ENCODE results near the gene PACRG.

PACRG gene

DNA sequence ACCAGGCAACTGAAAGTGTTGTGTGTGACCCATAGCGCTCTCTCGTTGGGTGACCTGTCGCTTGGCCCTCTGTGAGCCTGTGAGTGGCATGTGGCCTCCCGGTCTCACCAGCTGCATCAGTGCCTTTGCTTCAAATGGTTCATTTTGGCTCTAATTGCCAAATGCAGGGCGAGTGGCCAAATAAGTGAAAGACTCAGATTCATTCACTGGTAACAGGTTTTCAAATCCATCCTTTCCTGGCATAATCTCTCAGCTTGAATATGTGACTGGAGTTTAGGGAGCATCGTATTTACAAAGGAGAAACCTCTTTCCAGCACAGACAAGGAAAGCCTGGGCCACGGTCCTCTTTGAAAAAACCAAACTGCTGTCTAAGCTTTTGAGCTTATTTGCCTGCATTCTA is 365.1 kb downstream of the PACRG start:
- H2AK5ac ChIP-seq (ENCODE audit: low read length) = no peak overlapping the region
- no peak overlapping the region for H2BK15ac ChIP-seq (replicated peaks; ENCODE audit: low read depth)
- no peak overlapping the region for H3K18ac ChIP-seq (ENCODE audit: low read length)
- H4K5ac ChIP-seq (ENCODE audit: low read length) = no peak overlapping the region
- no peak overlapping the region for H3K4me3 ChIP-seq (ENCODE audit: low read length)
- no peak overlapping the region for H3K27ac ChIP-seq (ENCODE audit: low read depth, low read length)
- H3K4ac ChIP-seq (ENCODE audit: low read depth, low read length) = no peak overlapping the region
- no peak for DNase-seq
- H3K36me3 ChIP-seq (ENCODE audit: control insufficient read depth, insufficient read depth, low read length) = no peaks in the 10 kb centered on the region
- no peak overlapping the region for H3K4me2 ChIP-seq (ENCODE audit: low read length)
- H2BK120ac ChIP-seq (ENCODE audit: low read depth, low read length) = no peak overlapping the region
- H2BK5ac ChIP-seq (ENCODE audit: low read length) = no peak overlapping the region
- no peaks in the 10 kb centered on the region for H3K79me2 ChIP-seq (ENCODE audit: control insufficient read depth, insufficient read depth, low read length)
- no peaks in the 10 kb centered on the region for H3K79me1 ChIP-seq (ENCODE audit: low read length)
- H3K27me3 ChIP-seq (ENCODE audit: insufficient read depth, low read length, poor library complexity) = no peaks in the 10 kb centered on the region
- H3K23ac ChIP-seq (ENCODE audit: low read length) = no peak overlapping the region
- no peaks in the 10 kb centered on the region for H3K4me1 ChIP-seq (ENCODE audit: control insufficient read depth, low read depth, low read length)
- WGBS (ENCODE audit: extremely low coverage, insufficient coverage, low lambda C conversion rate) = no CpG with 5 or more reads among the region's 7 CpGs
- H3K56ac ChIP-seq (ENCODE audit: low read length) = no peak overlapping the region
- no peak overlapping the region for H4K8ac ChIP-seq (ENCODE audit: low read depth, low read length)
- H3K9ac ChIP-seq (ENCODE audit: low read length) = no peak overlapping the region

DNA sequence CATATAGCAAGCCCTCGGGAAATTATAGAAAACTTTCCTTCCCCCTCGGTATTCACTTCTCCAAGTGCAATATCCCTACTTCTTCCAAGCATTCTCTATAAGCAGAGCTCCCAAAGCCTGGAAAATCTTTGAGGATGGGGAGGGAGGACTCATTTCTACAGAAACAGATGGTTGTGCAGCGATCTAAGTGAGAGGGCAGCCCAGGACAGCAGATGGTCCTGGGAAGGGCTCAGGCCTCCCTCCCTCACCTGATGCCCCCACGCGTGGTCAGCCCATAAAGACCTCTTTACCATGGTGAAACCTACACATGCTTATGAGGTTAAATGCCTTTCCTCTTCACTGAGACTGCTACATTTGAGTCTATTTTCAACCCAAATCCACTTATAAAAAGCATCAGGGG is 367.1 kb downstream of the PACRG start:
- Histone ChIP-seq H3K27ac (ENCODE audit: low read depth, low read length) (no peak overlapping the region), H3K4me2 (ENCODE audit: low read length) (no peak overlapping the region), H3K56ac (ENCODE audit: low read length) (no peak overlapping the region), H3K4me1 (ENCODE audit: control insufficient read depth, low read depth, low read length) (no peaks in the 10 kb centered on the region), H4K5ac (ENCODE audit: low read length) (no peak overlapping the region), H2BK5ac (ENCODE audit: low read length) (no peak overlapping the region), H3K18ac (ENCODE audit: low read length) (no peak overlapping the region), H2AK5ac (ENCODE audit: low read length) (no peak overlapping the region), H3K79me2 (ENCODE audit: control insufficient read depth, insufficient read depth, low read length) (no peaks in the 10 kb centered on the region), H3K36me3 (ENCODE audit: control insufficient read depth, insufficient read depth, low read length) (no peaks in the 10 kb centered on the region), H3K4me3 (ENCODE audit: low read length) (no peak overlapping the region), H4K8ac (ENCODE audit: low read depth, low read length) (no peak overlapping the region), H3K27me3 (ENCODE audit: insufficient read depth, low read length, poor library complexity) (no peaks in the 10 kb centered on the region), H3K9ac (ENCODE audit: low read length) (no peak overlapping the region), H2BK15ac (replicated peaks; ENCODE audit: low read depth) (no peak overlapping the region), H3K23ac (ENCODE audit: low read length) (no peak overlapping the region), H3K79me1 (ENCODE audit: low read length) (no peaks in the 10 kb centered on the region), H2BK120ac (ENCODE audit: low read depth, low read length) (no peak overlapping the region), H3K4ac (ENCODE audit: low read depth, low read length) (no peak overlapping the region)
- DNase-seq = no peak
- no CpG with 5 or more reads among the region's 5 CpGs for WGBS (ENCODE audit: extremely low coverage, insufficient coverage, low lambda C conversion rate)

DNA sequence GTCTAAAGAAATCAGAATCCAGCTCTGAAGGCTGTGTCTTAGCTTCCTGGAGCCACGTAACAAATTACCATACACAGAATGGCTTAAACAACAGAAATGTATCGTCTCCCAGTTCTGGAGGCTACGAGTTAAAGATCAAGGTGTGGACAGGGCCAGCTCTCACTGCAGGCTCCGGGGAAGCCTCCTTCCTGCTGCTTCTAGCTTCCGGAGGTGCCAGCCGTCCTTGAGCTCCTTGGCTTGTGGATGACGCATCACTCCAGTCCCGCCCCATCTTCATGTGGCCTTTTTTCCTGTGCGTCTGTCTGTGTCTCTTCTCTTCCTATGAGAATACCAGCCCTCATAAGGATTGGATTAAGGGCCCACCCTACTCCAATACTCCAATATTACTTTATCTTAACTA is 367.6 kb downstream of the PACRG start:
- H2BK5ac ChIP-seq (ENCODE audit: low read length) = no peak overlapping the region
- no peak overlapping the region for H3K18ac ChIP-seq (ENCODE audit: low read length)
- no peaks in the 10 kb centered on the region for H3K36me3 ChIP-seq (ENCODE audit: control insufficient read depth, insufficient read depth, low read length)
- WGBS (ENCODE audit: extremely low coverage, insufficient coverage, low lambda C conversion rate) = no CpG with 5 or more reads among the region's 9 CpGs
- no peaks in the 10 kb centered on the region for H3K79me1 ChIP-seq (ENCODE audit: low read length)
- H3K23ac ChIP-seq (ENCODE audit: low read length) = no peak overlapping the region
- no peak overlapping the region for H2AK5ac ChIP-seq (ENCODE audit: low read length)
- H3K4me1 ChIP-seq (ENCODE audit: control insufficient read depth, low read depth, low read length) = no peaks in the 10 kb centered on the region
- H3K27me3 ChIP-seq (ENCODE audit: insufficient read depth, low read length, poor library complexity) = no peaks in the 10 kb centered on the region
- H4K5ac ChIP-seq (ENCODE audit: low read length) = no peak overlapping the region
- H2BK120ac ChIP-seq (ENCODE audit: low read depth, low read length) = no peak overlapping the region
- H3K27ac ChIP-seq (ENCODE audit: low read depth, low read length) = no peak overlapping the region
- no peak overlapping the region for H3K9ac ChIP-seq (ENCODE audit: low read length)
- H4K8ac ChIP-seq (ENCODE audit: low read depth, low read length) = no peak overlapping the region
- H3K4ac ChIP-seq (ENCODE audit: low read depth, low read length) = no peak overlapping the region
- H2BK15ac ChIP-seq (replicated peaks; ENCODE audit: low read depth) = no peak overlapping the region
- no peak for DNase-seq
- no peaks in the 10 kb centered on the region for H3K79me2 ChIP-seq (ENCODE audit: control insufficient read depth, insufficient read depth, low read length)
- H3K4me2 ChIP-seq (ENCODE audit: low read length) = no peak overlapping the region
- no peak overlapping the region for H3K56ac ChIP-seq (ENCODE audit: low read length)
- H3K4me3 ChIP-seq (ENCODE audit: low read length) = no peak overlapping the region

DNA sequence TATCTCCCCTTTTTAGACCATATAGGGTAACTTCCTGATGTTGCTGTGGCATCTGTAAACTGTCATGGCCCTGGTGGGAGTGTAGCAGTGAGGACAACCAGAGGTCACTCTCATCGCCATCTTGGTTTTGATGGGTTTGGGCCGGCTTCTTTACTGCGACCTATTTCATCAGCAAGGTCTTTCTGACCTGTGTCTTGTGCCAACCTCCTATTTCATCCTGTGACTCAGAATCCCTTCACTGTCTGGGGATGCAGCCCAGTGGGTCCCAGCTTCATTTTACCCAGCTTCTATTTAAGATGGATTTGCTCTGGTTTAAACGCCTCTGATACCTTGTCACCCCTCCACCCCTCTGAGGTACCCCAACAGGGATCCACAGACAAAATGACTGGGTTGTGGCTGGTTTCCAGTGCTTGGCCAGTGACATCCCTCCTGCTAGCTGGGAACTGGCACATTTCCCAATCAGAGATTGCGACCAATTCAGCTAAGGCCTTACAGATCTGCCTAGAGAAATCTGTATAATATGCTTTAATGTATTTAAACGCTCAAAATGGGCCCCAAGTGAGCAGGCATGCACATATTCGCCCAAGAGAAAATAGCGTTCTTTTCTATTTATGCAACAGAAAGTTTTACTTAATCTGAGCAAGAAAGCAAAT is 371.2 kb downstream of the PACRG start:
- H2BK15ac ChIP-seq (replicated peaks; ENCODE audit: low read depth) = no peak overlapping the region
- H2BK5ac ChIP-seq (ENCODE audit: low read length) = no peak overlapping the region
- H3K79me2 ChIP-seq (ENCODE audit: control insufficient read depth, insufficient read depth, low read length) = no peaks in the 10 kb centered on the region
- no peak overlapping the region for H3K56ac ChIP-seq (ENCODE audit: low read length)
- H4K5ac ChIP-seq (ENCODE audit: low read length) = no peak overlapping the region
- no peaks in the 10 kb centered on the region for H3K4me1 ChIP-seq (ENCODE audit: control insufficient read depth, low read depth, low read length)
- H4K8ac ChIP-seq (ENCODE audit: low read depth, low read length) = no peak overlapping the region
- no peaks in the 10 kb centered on the region for H3K36me3 ChIP-seq (ENCODE audit: control insufficient read depth, insufficient read depth, low read length)
- H3K9ac ChIP-seq (ENCODE audit: low read length) = no peak overlapping the region
- no peak overlapping the region for H3K18ac ChIP-seq (ENCODE audit: low read length)
- WGBS (ENCODE audit: extremely low coverage, insufficient coverage, low lambda C conversion rate) = no CpG with 5 or more reads among the region's 8 CpGs
- H3K4ac ChIP-seq (ENCODE audit: low read depth, low read length) = no peak overlapping the region
- H2BK120ac ChIP-seq (ENCODE audit: low read depth, low read length) = no peak overlapping the region
- H3K27ac ChIP-seq (ENCODE audit: low read depth, low read length) = no peak overlapping the region
- H3K79me1 ChIP-seq (ENCODE audit: low read length) = no peaks in the 10 kb centered on the region
- H2AK5ac ChIP-seq (ENCODE audit: low read length) = no peak overlapping the region
- H3K4me2 ChIP-seq (ENCODE audit: low read length) = no peak overlapping the region
- DNase-seq = no peak
- no peak overlapping the region for H3K23ac ChIP-seq (ENCODE audit: low read length)
- no peak overlapping the region for H3K4me3 ChIP-seq (ENCODE audit: low read length)
- H3K27me3 ChIP-seq (ENCODE audit: insufficient read depth, low read length, poor library complexity) = no peaks in the 10 kb centered on the region

DNA sequence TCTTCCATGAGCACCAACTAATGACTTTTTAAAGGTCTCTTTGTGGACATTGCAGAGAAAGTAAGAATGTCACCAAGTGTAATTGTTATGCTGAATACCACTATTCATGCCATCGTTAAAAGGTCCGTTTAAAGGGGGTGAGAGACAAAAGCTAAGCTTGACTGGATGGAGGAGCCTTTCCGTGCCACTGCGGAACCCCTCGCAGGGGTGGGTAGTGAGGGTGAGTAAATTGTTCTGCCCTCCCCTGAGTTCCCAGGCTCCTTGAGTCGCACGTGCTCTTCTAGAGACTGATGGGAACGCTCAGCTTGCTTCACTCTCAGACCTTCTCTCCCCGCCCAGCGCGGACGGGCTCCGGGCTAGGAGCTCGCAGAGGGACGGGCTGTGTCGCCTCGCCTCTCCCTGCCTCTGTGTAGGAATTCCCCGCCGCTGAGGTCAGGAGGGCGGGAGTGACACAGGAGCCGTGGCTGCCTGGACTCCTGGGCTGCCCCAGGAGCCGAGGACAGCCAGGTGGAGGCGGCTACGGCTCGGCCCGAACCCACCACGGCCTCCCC is 371.9 kb downstream of the PACRG start:
- H4K5ac ChIP-seq (ENCODE audit: low read length) = no peak overlapping the region
- H3K56ac ChIP-seq (ENCODE audit: low read length) = no peak overlapping the region
- H3K4me1 ChIP-seq (ENCODE audit: control insufficient read depth, low read depth, low read length) = no peaks in the 10 kb centered on the region
- no peak overlapping the region for H2BK5ac ChIP-seq (ENCODE audit: low read length)
- WGBS (ENCODE audit: extremely low coverage, insufficient coverage, low lambda C conversion rate) = no CpG with 5 or more reads among the region's 27 CpGs
- no peak overlapping the region for H3K4ac ChIP-seq (ENCODE audit: low read depth, low read length)
- H4K8ac ChIP-seq (ENCODE audit: low read depth, low read length) = no peak overlapping the region
- no peak overlapping the region for H3K9ac ChIP-seq (ENCODE audit: low read length)
- H3K27me3 ChIP-seq (ENCODE audit: insufficient read depth, low read length, poor library complexity) = no peaks in the 10 kb centered on the region
- no peak overlapping the region for H3K27ac ChIP-seq (ENCODE audit: low read depth, low read length)
- no peak for DNase-seq
- no peak overlapping the region for H3K23ac ChIP-seq (ENCODE audit: low read length)
- no peak overlapping the region for H2AK5ac ChIP-seq (ENCODE audit: low read length)
- no peak overlapping the region for H2BK15ac ChIP-seq (replicated peaks; ENCODE audit: low read depth)
- H3K79me1 ChIP-seq (ENCODE audit: low read length) = no peaks in the 10 kb centered on the region
- H3K79me2 ChIP-seq (ENCODE audit: control insufficient read depth, insufficient read depth, low read length) = no peaks in the 10 kb centered on the region
- H3K18ac ChIP-seq (ENCODE audit: low read length) = no peak overlapping the region
- no peaks in the 10 kb centered on the region for H3K36me3 ChIP-seq (ENCODE audit: control insufficient read depth, insufficient read depth, low read length)
- no peak overlapping the region for H3K4me2 ChIP-seq (ENCODE audit: low read length)
- H2BK120ac ChIP-seq (ENCODE audit: low read depth, low read length) = no peak overlapping the region
- H3K4me3 ChIP-seq (ENCODE audit: low read length) = no peak overlapping the region

DNA sequence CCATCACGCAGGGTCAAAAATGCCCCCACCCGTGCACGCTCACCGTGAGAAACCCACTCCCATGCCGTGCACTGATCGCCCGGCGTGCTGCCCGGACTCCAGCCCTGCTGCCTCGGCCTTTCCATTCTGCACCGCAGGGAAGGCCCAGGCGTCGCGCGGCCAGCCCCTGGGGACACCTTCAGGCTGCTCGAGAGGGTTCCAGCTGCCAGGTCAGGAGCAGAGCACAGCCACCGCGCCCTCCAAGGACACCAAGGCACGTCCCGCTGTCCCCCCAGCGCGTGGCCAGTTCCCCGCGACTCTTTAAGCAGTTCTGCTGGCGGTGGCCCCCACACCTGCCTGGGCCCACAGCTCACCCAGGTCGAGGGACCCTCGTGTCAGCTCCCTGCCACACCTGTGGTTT is 372.5 kb downstream of the PACRG start:
- Histone ChIP-seq H3K27me3 (ENCODE audit: insufficient read depth, low read length, poor library complexity) (no peaks in the 10 kb centered on the region), H3K79me1 (ENCODE audit: low read length) (no peaks in the 10 kb centered on the region), H3K4ac (ENCODE audit: low read depth, low read length) (no peak overlapping the region), H3K36me3 (ENCODE audit: control insufficient read depth, insufficient read depth, low read length) (no peaks in the 10 kb centered on the region), H3K56ac (ENCODE audit: low read length) (no peak overlapping the region), H3K79me2 (ENCODE audit: control insufficient read depth, insufficient read depth, low read length) (no peaks in the 10 kb centered on the region), H4K8ac (ENCODE audit: low read depth, low read length) (no peak overlapping the region), H3K27ac (ENCODE audit: low read depth, low read length) (no peak overlapping the region), H3K18ac (ENCODE audit: low read length) (no peak overlapping the region), H2BK15ac (replicated peaks; ENCODE audit: low read depth) (no peak overlapping the region), H3K4me1 (ENCODE audit: control insufficient read depth, low read depth, low read length) (no peaks in the 10 kb centered on the region), H4K5ac (ENCODE audit: low read length) (no peak overlapping the region), H3K4me2 (ENCODE audit: low read length) (no peak overlapping the region), H3K9ac (ENCODE audit: low read length) (no peak overlapping the region), H3K4me3 (ENCODE audit: low read length) (no peak overlapping the region), H2BK5ac (ENCODE audit: low read length) (no peak overlapping the region), H2BK120ac (ENCODE audit: low read depth, low read length) (no peak overlapping the region), H2AK5ac (ENCODE audit: low read length) (no peak overlapping the region), H3K23ac (ENCODE audit: low read length) (no peak overlapping the region)
- no CpG with 5 or more reads among the region's 27 CpGs for WGBS (ENCODE audit: extremely low coverage, insufficient coverage, low lambda C conversion rate)
- DNase-seq = no peak

All from mesendoderm (in vitro differentiated cells).